B cell (primary cell): ENCODE results near the gene RAB39A.

Experiments used
- EZH2 ChIP-seq: IDR thresholded peaks from 2 replicates; pipeline ENCODE4 v1.6.1; 2012; ENCODE audit warnings: borderline replicate concordance, low read depth, mild to moderate bottlenecking, moderate library complexity, low read length; ENCODE audit not compliant: insufficient read depth, poor library complexity, severe bottlenecking
- TF ChIP-seq, protein P1 (sequence below): fragments of 200-600 bp; IDR thresholded peaks from one replicate; pipeline ENCODE4 v1.8.0; 2022; ENCODE audit warnings: antibody characterized with exemption, mild to moderate bottlenecking

- TF ChIP-seq, protein P1, sequence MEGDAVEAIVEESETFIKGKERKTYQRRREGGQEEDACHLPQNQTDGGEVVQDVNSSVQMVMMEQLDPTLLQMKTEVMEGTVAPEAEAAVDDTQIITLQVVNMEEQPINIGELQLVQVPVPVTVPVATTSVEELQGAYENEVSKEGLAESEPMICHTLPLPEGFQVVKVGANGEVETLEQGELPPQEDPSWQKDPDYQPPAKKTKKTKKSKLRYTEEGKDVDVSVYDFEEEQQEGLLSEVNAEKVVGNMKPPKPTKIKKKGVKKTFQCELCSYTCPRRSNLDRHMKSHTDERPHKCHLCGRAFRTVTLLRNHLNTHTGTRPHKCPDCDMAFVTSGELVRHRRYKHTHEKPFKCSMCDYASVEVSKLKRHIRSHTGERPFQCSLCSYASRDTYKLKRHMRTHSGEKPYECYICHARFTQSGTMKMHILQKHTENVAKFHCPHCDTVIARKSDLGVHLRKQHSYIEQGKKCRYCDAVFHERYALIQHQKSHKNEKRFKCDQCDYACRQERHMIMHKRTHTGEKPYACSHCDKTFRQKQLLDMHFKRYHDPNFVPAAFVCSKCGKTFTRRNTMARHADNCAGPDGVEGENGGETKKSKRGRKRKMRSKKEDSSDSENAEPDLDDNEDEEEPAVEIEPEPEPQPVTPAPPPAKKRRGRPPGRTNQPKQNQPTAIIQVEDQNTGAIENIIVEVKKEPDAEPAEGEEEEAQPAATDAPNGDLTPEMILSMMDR: no peak
- no peak for TF ChIP-seq EZH2
Observed at GRCh38 chr11:107956543-107956942, 28.3 kb downstream of the RAB39A start.
